A673 (cell line): ENCODE results near the gene NEK9.

Experiments used
- EZH2 ChIP-seq: fragments of 200-600 bp; sonication (generic); IDR thresholded peaks from 2 replicates; pipeline ENCODE4 v1.6.1; 2017; ENCODE audit warnings: borderline replicate concordance, low read depth, mild to moderate bottlenecking, mixed read lengths, antibody characterized with exemption, low read length; ENCODE audit not compliant: poor library complexity, severe bottlenecking
- TF ChIP-seq, protein P1 (sequence below): fragments of 300-800, 200-600 bp; sonication (generic); conservative IDR thresholded peaks from 2 replicates; pipeline ENCODE4 v1.5.1; 2017; ENCODE audit warnings: low read depth, mild to moderate bottlenecking, antibody characterized with exemption, low read length, moderate library complexity, mixed read lengths

DNA sequence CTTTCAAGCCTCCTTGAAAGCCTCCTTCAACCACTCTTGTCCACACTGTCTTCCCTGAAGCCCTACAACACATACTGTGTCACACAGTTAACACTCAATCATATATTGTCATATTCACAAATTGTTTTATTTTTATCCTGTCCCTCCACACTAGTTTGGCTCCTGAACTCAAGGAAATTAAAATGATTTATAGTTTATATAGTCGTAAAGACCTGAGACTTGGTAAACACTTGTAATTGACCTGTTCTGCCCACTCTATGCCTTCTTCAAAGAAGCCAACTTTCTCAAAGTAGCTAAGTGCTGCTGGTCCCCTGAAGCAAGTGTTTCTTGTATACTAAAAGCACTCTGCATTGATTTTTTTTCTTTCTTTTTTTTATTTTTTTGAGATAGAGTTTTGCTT lies 15.6 kb upstream of the NEK9 start:
- TF ChIP-seq, protein P1, sequence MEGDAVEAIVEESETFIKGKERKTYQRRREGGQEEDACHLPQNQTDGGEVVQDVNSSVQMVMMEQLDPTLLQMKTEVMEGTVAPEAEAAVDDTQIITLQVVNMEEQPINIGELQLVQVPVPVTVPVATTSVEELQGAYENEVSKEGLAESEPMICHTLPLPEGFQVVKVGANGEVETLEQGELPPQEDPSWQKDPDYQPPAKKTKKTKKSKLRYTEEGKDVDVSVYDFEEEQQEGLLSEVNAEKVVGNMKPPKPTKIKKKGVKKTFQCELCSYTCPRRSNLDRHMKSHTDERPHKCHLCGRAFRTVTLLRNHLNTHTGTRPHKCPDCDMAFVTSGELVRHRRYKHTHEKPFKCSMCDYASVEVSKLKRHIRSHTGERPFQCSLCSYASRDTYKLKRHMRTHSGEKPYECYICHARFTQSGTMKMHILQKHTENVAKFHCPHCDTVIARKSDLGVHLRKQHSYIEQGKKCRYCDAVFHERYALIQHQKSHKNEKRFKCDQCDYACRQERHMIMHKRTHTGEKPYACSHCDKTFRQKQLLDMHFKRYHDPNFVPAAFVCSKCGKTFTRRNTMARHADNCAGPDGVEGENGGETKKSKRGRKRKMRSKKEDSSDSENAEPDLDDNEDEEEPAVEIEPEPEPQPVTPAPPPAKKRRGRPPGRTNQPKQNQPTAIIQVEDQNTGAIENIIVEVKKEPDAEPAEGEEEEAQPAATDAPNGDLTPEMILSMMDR: no peak
- no peak for TF ChIP-seq EZH2
